DMS153 (cell line): ENCODE results near the gene VAC14.
"Not testable (repeated sequence)": the region's sequence is repeated elsewhere in the genome, so short reads cannot be mapped to it uniquely, and the experiment has no call there.

ENCODE experiments used
- DNase-seq: peaks from one replicate; lab custom pipeline; 2025; lab: John Stamatoyannopoulos, UW

VAC14 gene

GRCh38 chr16:70743791-70744190, 57.2 kb downstream of the VAC14 start:
- no peak for DNase-seq

- DNase-seq: not testable (repeated sequence)
These were observed 58.0 kb downstream of the VAC14 start for GRCh38 chr16:70742967-70743366.

GRCh38 chr16:70741783-70742125, 59.2 kb downstream of the VAC14 start:
- DNase-seq: no peak

- DNase-seq: no peak
These were observed 59.8 kb downstream of the VAC14 start for GRCh38 chr16:70740914-70741782.

GRCh38 chr16:70740174-70740913, 60.6 kb downstream of the VAC14 start:
- no peak for DNase-seq

GRCh38 chr16:70739389-70739788, 61.6 kb downstream of the VAC14 start:
- DNase-seq: no peak

- no peak for DNase-seq
These were observed 62.6 kb downstream of the VAC14 start for GRCh38 chr16:70738083-70738977.

GRCh38 chr16:70737377-70738082, 63.4 kb downstream of the VAC14 start:
- no peak for DNase-seq

- DNase-seq: no peak
These were observed 64.2 kb downstream of the VAC14 start for GRCh38 chr16:70736465-70737376.

GRCh38 chr16:70735141-70735979, 65.6 kb downstream of the VAC14 start:
- DNase-seq: no peak

GRCh38 chr16:70734522-70735095, 66.3 kb downstream of the VAC14 start:
- DNase-seq: no peak

GRCh38 chr16:70730944-70731343, 70.0 kb downstream of the VAC14 start:
- no peak for DNase-seq

GRCh38 chr16:70730031-70730430, 70.9 kb downstream of the VAC14 start:
- DNase-seq: no peak

- DNase-seq: no peak
These were observed 71.7 kb downstream of the VAC14 start for GRCh38 chr16:70729292-70729691.

GRCh38 chr16:70728150-70728549, 72.8 kb downstream of the VAC14 start:
- DNase-seq: no peak

GRCh38 chr16:70726892-70727361, 74.0 kb downstream of the VAC14 start:
- no peak for DNase-seq

- no peak for DNase-seq
These were observed 74.8 kb downstream of the VAC14 start for GRCh38 chr16:70725912-70726828.
